CD4-positive, alpha-beta T cell treated with Interleukin-4 for 1 hour (primary cell): ENCODE results near the gene ATP5F1D.

Experiments used
- DNase-seq, 2 donors: peaks; one replicate each; pipeline ENCODE4 v3.0.0-alpha.2; 2020 to 2022

ATP5F1D gene

GRCh38 chr19:1270854-1271527 is 29.4 kb downstream of the ATP5F1D start:
- peak in 1 of 2 donors; percentile 7 for DNase-seq

DNA sequence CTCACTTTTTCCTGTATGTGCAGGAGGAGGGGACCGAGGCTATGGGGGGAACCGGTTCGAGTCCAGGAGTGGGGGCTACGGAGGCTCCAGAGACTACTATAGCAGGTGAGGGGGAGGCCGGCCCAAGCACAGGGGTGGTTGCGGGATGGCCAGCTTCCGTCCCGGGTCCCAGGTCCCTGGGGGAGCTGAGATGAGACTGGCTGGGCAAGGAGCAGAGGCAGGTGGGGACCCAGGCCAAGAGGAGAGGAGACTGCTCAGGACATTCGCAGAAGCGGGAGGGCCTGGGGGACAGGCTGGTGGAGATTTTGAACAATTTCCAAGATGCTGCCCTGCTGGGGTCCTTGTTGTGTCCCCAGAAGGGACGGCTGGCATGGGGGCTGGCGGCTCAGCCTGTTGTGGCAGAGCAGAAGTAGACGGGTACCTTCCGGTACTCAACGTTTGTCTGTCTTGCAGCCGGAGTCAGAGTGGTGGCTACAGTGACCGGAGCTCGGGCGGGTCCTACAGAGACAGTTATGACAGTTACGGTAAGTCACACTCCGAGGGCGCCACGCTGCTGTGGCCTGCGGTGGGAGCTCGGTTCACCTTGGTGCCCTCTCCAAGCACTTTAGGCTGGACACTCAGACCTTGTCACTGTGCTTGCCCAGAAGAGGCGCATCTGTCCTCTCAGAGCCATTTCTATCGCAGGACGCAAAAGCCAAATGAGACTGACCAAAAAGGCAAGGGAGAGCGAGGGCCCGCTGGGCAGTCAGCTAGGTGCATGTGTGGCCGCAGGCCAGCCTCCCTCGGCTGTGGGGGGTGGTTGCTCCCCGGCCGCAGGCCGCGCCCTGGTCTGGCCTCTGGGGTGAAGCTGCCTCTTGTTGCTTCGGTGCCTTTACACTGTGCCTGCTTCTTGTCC is 30.2 kb downstream of the ATP5F1D start:
- no peak for DNase-seq

DNA sequence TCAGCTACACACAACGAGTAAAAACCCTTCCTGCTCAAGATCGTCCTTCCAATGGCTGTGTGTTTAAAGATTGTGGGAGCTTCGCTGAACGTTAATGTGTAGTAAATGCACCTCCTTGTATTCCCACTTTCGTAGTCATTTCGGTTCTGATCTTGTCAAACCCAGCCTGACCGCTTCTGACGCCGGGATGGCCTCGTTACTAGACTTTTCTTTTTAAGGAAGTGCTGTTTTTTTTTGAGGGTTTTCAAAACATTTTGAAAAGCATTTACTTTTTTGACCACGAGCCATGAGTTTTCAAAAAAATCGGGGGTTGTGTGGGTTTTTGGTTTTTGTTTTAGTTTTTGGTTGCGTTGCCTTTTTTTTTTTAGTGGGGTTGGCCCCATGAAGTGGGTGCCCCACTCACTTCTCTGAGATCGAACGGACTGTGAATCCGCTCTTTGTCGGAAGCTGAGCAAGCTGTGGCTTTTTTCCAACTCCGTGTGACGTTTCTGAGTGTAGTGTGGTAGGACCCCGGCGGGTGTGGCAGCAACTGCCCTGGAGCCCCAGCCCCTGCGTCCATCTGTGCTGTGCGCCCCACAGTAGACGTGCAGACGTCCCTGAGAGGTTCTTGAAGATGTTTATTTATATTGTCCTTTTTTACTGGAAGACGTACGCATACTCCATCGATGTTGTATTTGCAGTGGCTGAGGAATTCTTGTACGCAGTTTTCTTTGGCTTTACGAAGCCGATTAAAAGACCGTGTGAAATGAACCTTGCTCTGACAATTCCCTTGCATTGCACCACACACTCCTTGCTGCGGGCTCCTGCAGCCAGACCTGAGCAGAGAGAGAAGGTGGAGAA is 31.1 kb downstream of the ATP5F1D start:
- no peak for DNase-seq

DNA sequence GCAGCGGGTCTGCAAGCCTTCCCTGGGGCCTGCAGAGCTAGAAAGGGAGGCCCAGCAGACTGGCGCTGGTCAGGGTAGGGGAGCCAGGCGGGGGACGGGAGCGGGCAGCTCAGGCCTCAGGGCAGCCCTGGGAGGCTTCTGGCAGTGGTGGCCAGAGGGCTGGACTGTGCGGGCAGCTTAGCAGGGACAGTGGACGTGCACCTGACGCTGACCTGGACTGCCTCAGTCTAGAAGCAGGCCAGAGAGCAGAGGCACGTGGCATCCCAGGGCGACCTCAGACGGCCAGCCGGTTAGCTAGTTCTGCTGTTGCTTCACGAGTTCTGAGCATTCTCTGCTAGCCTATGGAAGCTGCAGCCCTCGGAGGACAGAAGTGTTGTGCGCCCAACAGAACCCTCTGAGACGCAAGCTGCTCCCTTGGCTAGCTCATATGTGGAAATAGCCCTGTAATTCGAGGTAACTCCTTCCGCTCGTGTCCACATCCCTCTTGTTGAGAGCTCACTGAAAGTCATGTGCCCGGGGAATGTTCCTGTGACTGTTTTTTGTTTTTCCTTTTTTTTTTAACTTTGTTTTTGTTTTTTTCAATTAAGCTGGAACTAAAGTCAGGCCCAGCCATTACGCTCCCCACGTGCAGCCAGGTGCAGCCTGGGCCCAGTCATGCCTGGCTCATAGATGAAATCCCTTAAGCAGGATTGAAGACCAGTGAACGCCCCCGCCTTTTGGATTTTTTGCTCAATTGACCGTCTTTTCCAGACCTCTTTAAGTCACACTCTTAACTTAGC is 31.9 kb downstream of the ATP5F1D start:
- no peak for DNase-seq

GRCh38 chr19:1274081-1274851 is 32.7 kb downstream of the ATP5F1D start:
- DNase-seq: no peak

GRCh38 chr19:1274852-1275259 is 33.3 kb downstream of the ATP5F1D start:
- no peak for DNase-seq

DNA sequence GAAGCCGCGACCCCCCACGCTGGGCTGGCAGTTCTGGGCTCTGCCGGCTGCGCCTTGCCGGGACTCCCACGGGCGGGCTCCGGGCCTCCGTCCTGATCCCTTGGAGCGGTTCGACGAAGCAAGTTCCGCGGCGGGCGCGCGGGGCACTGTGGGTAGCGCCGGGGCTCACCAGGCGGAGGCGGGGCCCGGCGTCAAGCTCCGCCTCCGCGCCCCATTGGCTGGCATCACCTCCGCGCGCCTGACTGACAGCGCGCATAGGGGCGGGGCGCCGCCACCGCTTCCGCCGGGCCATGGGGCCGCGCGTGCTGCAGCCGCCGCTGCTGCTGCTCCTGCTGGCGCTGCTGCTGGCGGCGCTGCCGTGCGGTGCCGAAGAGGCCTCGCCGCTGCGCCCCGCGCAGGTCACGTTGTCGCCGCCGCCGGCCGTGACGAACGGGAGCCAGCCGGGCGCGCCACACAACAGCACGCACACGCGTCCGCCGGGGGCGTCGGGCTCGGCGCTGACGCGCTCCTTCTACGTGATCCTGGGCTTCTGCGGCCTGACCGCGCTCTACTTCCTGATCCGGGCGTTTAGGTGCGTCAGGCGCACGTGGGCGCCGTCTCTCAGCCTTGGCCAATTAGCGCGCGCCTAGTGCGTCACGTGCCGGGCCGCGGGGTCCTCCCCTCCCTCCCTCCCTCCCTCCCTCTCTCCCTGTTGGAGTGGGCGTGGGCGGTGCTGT is 33.9 kb downstream of the ATP5F1D start, which contains the start of gene FAM174C:
Gene FAM174C, plus strand, starts transcription at position 271 of the 716 bp plus-strand sequence. Its CDS starts 20 bp downstream, at position 291.
- DNase-seq: peak; percentile 97

DNA sequence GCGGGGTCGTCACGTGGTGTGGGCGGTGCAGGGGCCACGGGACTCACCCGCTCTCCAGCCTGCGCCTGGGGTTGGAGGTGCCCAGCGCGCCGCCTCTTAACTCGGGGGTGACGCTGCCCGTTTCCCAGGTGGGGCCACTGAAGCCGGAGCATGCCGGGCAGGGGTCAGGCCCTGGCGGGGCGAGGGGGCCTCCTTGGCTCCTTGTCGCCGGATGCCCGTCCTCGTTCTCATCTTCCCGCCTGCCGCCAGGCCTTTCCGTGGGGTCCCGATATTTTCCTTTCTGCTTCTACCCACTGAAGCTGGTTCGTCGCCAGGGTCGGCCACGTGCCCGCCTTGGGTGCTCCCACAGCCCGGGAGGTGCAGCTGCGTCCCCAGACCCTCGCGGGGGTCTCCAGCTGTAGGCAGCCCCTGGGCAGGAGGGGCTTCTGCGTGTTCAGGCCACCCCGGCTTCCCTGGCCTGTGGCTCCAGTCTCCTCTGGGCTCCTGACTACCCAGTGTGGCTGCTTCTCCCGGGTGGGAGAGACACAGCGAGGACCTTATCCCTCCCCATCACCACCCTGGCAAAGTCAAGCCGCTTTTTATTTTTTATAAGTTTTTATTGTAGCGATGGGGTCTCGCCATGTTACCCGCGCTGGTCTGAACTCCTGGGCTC is 34.6 kb downstream of the ATP5F1D start:
- no peak for DNase-seq

GRCh38 chr19:1276628-1277022 is 35.1 kb downstream of the ATP5F1D start:
- peak in 1 of 2 donors; percentile 40 for DNase-seq

GRCh38 chr19:1277061-1277460 is 35.5 kb downstream of the ATP5F1D start:
- no peak for DNase-seq

GRCh38 chr19:1278074-1278473 is 36.5 kb downstream of the ATP5F1D start:
- no peak for DNase-seq

- no peak for DNase-seq
Observed at GRCh38 chr19:1278713-1279660, 37.4 kb downstream of the ATP5F1D start.

DNA sequence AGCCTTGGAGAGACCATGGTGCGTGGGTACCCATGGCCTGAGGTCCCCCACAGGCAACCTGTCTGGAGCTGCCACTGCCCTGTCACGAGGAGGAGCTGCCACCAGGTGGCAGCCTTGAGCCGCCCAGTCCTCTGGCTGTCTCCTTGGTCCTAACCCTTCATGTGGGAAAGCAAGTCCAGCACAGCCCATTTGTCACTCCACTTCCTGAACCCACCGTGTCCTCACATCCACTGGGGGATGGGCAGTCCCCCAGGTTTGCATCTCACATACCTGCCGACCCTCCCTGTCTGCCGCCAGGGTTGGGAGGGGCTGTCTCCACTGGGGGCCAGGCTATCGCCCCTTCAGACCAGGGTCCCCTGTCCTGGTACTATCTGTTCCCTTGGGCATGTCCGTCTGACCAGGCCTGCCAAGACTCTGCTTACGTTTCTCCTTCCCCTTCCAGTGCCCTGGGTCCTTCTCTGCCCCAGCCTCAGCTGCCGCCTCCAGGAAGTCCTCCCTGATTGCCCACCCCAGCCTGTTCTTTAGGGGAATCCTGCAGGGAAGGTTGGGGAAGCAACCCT is 38.3 kb downstream of the ATP5F1D start:
- DNase-seq: peak; percentile 81 to 83

DNA sequence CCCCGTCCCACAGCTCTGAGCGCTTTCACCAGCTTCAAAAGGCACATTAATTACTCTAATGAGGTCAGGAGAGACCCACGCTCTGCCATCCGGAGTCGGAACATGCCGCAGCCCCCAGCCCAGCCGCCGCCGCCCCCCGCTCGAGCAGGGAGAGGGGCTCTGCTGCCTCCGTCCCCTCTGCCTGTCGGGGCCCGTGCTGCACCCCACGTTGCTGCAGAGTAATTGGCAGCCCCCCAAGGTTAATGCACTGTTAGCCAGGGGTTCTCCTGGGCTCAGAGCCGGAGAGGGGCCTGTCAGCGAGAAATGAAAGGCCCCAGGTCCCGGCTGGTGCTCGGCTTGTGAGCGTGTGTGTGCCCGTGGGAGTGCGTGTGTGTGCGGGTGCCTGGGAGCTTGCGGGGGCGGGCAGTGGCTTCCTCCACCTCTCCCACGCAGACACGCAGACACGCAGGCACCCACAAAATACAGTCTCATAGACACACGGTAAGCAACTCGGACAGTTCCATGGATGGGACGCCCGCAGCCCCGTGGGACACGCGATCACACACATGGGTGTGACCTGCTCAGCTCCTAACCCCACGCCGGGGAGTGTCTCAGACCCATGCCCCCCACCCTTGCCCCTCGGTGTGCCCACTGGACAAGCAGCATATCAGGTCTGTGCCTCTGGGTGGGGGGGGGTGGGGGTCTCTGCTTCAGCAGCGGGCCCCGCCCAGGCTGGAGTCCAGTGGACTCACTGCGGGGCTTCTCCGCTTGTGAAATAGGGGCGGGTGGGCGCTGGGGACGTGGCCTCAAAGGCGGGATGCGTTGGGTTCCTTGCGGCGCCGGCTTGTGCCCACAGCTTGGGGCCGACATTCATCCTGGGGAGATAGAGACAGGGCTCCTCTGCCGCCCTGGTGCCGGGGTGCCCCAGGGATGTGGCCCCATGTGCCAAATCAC is 39.4 kb downstream of the ATP5F1D start:
- no peak for DNase-seq

- DNase-seq: no peak
Observed at GRCh38 chr19:1281569-1282287, 40.2 kb downstream of the ATP5F1D start.

DNA sequence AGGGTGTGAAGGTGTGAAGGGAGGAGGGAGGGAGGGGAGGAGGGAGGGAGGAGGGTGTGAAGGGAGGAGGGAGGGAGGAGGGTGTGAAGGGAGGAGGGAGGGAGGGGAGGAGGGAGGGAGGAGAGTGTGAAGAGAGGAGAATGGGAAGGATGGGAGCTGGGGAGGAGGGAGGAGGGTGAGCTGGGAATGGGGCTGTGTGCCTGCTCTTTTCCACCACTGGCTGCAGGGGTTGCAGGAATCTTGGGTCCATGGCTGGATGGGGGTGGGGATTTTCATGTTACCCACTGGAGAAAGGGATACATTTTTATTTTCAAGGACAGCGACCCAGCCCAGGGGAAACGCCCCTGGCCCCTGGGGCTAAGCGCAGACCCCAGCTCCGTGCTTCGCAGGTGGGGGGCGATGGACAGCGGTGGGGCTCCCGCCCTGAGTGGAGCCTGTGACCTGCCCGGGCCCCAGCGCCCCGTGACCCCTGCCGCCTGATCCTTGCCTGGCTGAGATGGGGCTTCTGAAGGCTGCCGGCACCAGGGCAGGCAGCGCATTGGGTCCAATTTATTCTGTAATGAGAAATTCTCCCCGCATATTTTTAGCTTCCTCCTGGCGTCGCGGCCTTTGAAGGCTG is 41.1 kb downstream of the ATP5F1D start:
- no peak for DNase-seq
